Stimulated activated CD8-positive, alpha-beta memory T cell treated with anti-CD3 and anti-CD28 coated beads, Interleukin-2, amount 100 ng/mL, for 48 hours (primary cell): ENCODE data around the gene DCTD.
A peak's percentile ranks its signal among the peaks of the same experiment; 100 is the strongest.
"Not testable (repeated sequence)": the region's sequence is repeated elsewhere in the genome, so short reads cannot be mapped to it uniquely, and the experiment has no call there.

Experiments used
- DNase-seq, 2 donors: peaks; one replicate each; pipeline ENCODE4 v3.0.0-alpha.2; 2020; ENCODE audit warnings: low read depth in 2 of 2

Gene DCTD

GRCh38 chr4:182921608-182922007 lies 4.4 kb upstream of the DCTD start:
- no peak for DNase-seq

GRCh38 chr4:182920676-182921075 lies 3.5 kb upstream of the DCTD start:
- DNase-seq = no peak

GRCh38 chr4:182918791-182919302 lies 1.7 kb upstream of the DCTD start:
- peak in 1 of 2 donors; percentile 7 for DNase-seq

- DNase-seq = no peak
Measured at GRCh38 chr4:182918044-182918607, 940 bp upstream of the DCTD start.

DNA sequence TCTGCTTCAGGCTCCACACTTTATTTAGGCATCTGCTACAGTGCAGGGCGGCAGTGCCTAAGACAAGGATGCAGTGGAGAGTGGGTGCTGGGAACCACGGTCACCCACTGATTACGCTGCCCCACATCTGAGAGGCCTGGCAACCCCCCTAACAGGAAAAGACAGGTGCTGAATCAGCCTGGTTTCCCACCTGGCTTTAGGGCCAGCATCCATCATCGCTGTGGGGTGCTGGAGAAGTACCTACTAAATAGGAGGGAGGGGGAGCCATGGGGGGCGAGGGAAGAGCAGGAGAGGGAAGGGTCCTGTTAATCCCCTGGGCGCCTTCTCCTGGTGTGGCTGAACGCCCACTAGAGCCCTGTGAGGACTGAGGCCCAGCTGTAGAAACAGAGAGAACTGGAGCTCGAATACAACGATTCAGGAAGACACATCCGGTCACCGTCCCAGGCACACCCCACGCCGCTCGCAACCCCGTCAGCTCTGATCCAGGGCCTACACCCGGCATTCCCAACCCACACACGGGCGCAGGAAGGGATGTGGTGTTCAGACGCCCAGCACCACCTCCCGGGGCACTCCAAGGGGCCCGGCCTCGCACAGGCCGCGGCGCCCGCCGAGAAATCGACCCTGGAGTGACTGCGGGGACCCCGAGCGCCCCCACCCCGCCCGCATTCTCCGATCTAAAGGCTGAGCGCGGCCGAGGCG lies 554 bp downstream of the DCTD start:
- peak; percentile 17 to 22 for DNase-seq

DNA sequence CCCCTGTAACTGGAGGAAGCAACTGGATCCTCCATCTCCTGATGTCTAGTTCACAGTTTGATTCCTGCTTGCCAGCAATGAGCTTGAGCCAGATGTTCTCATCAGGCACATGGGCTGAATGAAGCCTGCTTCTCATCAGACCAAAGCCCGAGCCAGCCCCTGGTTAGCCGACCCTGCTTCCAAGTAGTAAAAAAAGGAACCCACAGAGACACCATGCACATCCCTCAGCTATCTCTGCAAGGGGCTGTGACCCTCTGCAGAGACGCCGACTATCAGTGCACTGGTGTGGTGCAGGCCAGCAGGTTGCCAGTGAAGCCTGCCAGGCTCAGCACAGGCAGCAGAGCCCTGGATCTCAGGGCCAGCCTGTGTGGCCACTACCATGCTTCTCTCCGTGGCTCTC lies 2.8 kb downstream of the DCTD start:
- DNase-seq = no peak

GRCh38 chr4:182913621-182914020 lies 3.6 kb downstream of the DCTD start:
- DNase-seq = no peak

DNA sequence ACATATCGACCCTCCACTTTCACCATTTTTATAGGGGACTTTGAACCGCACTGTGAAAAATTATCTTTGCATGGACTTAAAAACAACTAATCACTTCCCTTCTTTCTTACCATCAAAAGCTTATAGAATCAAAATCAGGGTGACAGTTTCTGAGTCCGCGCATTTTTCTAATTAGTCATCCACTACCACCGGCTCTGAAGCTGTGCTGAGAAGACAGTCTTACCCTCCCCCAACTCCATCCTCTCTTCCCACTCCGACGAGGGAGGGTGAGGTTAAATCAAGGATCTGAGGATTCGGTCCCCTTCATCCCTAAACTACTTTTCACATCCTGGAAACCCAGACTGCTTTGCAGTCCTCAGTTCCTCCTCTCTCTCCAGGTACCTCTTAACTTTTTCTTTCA lies 4.2 kb downstream of the DCTD start:
- no peak for DNase-seq

- DNase-seq = no peak
Measured at GRCh38 chr4:182908124-182908523, 9.1 kb downstream of the DCTD start.

GRCh38 chr4:182907396-182907795 lies 9.8 kb downstream of the DCTD start:
- no peak for DNase-seq

- DNase-seq = no peak
Measured at GRCh38 chr4:182906786-182907185, 10.4 kb downstream of the DCTD start.

DNA sequence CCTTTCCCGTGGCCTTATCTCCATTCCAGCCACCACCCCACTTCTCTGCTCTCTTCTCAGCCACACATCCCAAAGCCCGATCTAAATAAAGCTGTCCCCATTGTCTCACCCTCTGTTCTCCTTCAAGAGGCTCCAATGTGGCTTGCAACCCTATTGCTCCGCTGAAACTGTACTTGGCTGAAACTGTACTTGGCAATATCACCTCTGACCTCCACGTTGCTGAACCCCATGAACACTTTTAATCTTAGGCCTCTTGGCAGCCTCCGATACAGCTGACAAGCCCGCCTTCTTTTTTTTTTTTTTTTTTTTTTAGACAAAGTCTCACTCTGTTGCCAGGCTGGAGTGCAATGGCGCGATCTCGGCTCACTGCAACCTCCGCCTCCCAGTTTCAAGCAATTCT lies 12.1 kb downstream of the DCTD start:
- no peak for DNase-seq

GRCh38 chr4:182904211-182904761 lies 12.9 kb downstream of the DCTD start:
- no peak for DNase-seq

DNA sequence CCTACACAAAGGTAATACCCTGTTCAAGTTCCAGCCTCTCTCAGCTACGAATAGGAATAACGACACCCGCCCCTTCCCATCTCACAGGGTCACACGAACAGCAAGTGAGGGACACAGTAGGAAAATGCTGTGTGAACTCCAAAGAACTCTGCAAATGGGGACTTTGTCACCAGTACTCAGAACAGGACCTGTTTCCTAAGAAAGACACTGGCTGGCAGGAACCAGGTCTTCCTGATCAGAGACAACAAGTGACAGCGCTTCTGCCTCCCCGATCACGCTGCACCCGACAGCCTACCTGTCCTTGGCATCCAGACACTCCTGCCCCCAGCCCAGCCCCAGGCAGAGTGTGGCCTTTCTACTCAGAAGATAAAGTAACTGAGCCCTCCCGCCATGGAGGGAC lies 14.2 kb downstream of the DCTD start:
- no peak for DNase-seq

GRCh38 chr4:182901337-182901736 lies 15.8 kb downstream of the DCTD start:
- DNase-seq = no peak

- DNase-seq = not testable (repeated sequence)
Measured at GRCh38 chr4:182900021-182900420, 17.2 kb downstream of the DCTD start.

DNA sequence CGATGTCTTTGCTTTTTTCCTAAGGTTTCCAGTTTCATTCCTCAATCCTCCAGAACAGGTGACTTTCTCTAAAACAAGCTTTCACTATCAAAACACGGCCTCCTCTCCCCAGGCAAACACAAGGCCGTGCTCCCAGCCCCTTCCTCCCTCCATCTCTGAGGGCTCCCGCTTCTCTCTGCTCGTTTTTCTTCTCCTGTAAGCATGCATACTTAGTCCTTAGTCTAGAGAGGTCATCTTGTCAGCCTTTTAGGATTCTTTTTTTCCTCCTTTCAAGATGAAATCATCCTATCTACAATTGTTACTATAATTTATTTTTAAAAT lies 18.7 kb downstream of the DCTD start:
- DNase-seq = no peak

- no peak for DNase-seq
Measured at GRCh38 chr4:182897601-182898478, 19.3 kb downstream of the DCTD start.

GRCh38 chr4:182896421-182896820 lies 20.8 kb downstream of the DCTD start:
- DNase-seq = no peak

- no peak for DNase-seq
Measured at GRCh38 chr4:182895791-182896292, 21.3 kb downstream of the DCTD start.

- DNase-seq = no peak
Measured at GRCh38 chr4:182894681-182895275, 22.4 kb downstream of the DCTD start.
